GM19023 (cell line): ENCODE results near the gene CFHR4.
"Not testable (repeated sequence)": the region's sequence is repeated elsewhere in the genome, so short reads cannot be mapped to it uniquely, and the experiment has no call there.

Source experiments
- ATAC-seq: cut with Tn5 transposase; IDR thresholded peaks from one replicate; pipeline ENCODE4 v1.9.1; 2021; ENCODE audit warnings: mild to moderate bottlenecking, moderate library complexity; ENCODE audit not compliant: unreplicated experiment

The CFHR4 gene

DNA sequence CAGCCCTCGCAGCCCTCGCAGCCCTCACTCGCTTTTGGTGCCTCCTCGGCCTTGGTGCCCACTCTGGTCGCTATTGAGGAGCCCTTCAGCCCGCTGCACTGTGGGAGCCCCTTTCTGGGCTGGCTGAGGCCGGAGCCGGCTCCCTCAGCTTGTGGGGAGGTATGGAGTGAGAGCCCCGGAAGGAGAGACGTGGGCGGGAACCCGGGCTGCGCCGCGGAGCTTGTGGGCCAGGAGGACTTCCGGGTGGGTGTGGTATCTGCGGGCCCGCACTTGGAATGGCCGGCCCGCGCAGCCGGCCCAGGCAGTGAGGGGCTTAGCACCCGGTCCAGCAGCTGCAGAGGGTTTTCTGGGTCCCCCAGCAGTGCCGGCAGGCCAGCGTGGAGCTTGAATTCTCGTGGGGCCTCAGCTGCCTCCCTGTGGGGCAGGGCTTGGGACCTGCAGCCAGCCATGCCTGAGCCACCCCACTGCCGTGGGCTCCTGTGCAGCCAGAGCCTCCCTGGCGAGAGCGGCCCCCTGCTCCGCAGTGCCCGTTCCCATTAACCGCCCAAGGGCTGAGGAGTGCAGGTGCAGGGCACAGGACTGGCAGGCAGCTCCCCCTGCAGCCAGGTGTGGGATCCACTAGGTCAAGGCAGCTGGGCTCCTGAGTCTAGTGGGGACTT lies 45.8 kb downstream of the CFHR4 start:
- no peak for ATAC-seq

GRCh38 chr1:196941474-196941873 lies 53.6 kb downstream of the CFHR4 start:
- ATAC-seq = not testable (repeated sequence)

DNA sequence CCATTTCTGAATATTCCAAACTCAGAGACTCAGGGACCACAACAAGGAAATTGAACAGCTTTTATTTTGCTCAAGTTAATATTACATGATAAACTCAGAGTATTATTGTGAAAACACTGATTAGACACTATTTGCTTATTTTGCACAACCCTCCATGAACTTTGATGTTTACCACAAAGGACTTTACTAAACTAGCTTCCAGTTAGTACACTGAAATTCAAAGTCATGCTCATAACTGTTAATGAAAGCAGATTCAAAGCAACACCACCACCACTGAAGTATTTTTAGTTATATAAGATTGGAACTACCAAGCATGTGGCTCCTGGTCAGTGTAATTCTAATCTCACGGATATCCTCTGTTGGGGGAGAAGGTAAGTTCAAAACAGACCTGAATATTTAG lies 55.7 kb downstream of the CFHR4 start, which contains the start of gene CFHR2:
TSS of gene CFHR2 (plus strand) at position 171 of the 400 bp plus-strand sequence. CDS start at position 314, 143 bp downstream.
- not testable (repeated sequence) for ATAC-seq

- peak; percentile 93 for ATAC-seq
Measured at GRCh38 chr1:196951711-196952394, 64.0 kb downstream of the CFHR4 start.

- no peak for ATAC-seq
Measured at GRCh38 chr1:196954778-196955177, 66.9 kb downstream of the CFHR4 start.

DNA sequence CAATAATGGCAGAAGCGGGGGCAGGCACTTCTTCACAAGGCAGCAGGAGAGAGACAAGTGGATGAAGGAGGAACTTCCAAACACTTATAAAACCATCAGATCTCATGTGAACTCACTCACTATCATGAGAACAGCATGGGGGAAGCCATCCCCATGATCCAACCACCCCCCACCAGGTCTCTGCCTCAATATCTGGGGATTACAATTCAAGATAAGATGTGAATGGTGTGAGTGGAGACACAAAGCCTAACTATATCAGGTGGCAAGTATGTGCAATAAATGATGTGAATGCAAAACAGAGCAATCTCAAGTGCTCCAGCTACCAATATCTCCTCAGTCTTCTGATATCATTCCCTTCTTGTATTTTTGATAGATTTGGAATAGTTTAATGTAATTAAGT lies 68.1 kb downstream of the CFHR4 start:
- ATAC-seq = no peak

- peak; percentile 77 for ATAC-seq
Measured at GRCh38 chr1:196960854-196961253, 73.0 kb downstream of the CFHR4 start.
